ENCODE data around the gene RLN1. TPM values are rescaled to one million over a fixed set of nuclear protein-coding genes. Genes with fewer than 3 reads are reported as not detected.

RLN1 gene
- polyA plus RNA-seq, 1 donor from 2014 or later, result not detected

DNA sequence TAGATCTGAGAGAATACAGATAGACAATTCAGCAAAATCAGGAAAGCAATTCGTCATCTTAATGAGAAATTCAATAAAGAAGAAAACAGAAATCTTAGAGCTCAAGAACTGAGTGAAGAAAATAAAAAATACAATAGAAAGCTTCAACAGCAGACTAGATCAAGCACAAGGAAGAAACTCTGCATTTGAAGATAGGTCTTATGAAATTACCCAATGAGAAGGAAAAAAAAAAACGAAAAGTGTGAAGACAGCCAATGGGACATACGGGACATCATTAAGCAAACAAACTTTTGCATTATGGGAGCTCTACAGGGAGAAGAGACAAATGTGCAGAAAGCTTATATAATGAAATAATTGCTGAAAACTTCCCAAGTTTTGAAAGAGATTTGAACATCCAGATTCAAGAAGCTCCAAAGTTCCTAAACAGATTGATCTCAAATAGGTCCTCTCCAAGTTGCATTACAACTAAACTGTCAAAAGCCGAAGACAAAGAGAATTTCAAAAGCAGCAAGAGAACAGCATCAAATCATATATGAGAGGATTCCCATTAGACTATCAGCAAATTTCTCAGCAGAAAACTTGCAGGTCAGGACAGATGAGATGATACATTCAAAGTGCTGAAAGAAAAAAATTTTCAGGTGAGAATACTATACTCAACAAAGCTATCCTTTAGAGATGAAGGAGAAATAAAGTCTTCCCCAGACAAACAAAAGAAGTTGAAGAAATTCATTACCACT is 24.3 kb downstream of the RLN1 start:
- no peaks in the 10 kb centered on the region for H3K27me3 ChIP-seq (ENCODE audit: insufficient read depth, low read depth, low read length)
- no peak overlapping the region for H3K4me3 ChIP-seq (ENCODE audit: low read length)
- no peak overlapping the region for H2AFZ ChIP-seq (ENCODE audit: low read depth, low read length)
- TF ChIP-seq SMC3 (conservative IDR thresholded peaks at IDR 0.05; ENCODE audit: poor library complexity) (no peak), TAF1 (IDR thresholded peaks at IDR 0.05; ENCODE audit: low read depth) (no peak), EZH2 (IDR thresholded peaks at IDR 0.05; ENCODE audit: borderline replicate concordance, insufficient read depth, low read length, poor library complexity, severe bottlenecking) (no peak), RAD21 (conservative IDR thresholded peaks at IDR 0.05) (no peak), POLR2AphosphoS5 (IDR thresholded peaks at IDR 0.05) (no peak), MXI1 (conservative IDR thresholded peaks at IDR 0.05; ENCODE audit: poor library complexity, severe bottlenecking) (no peak), EP300 (conservative IDR thresholded peaks at IDR 0.05; ENCODE audit: poor library complexity, severe bottlenecking) (no peak)
- TF ChIP-seq, protein P1, sequence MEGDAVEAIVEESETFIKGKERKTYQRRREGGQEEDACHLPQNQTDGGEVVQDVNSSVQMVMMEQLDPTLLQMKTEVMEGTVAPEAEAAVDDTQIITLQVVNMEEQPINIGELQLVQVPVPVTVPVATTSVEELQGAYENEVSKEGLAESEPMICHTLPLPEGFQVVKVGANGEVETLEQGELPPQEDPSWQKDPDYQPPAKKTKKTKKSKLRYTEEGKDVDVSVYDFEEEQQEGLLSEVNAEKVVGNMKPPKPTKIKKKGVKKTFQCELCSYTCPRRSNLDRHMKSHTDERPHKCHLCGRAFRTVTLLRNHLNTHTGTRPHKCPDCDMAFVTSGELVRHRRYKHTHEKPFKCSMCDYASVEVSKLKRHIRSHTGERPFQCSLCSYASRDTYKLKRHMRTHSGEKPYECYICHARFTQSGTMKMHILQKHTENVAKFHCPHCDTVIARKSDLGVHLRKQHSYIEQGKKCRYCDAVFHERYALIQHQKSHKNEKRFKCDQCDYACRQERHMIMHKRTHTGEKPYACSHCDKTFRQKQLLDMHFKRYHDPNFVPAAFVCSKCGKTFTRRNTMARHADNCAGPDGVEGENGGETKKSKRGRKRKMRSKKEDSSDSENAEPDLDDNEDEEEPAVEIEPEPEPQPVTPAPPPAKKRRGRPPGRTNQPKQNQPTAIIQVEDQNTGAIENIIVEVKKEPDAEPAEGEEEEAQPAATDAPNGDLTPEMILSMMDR (IDR thresholded peaks at IDR 0.05; ENCODE audit: poor library complexity, severe bottlenecking), result no peak
- TF ChIP-seq, protein P2, sequence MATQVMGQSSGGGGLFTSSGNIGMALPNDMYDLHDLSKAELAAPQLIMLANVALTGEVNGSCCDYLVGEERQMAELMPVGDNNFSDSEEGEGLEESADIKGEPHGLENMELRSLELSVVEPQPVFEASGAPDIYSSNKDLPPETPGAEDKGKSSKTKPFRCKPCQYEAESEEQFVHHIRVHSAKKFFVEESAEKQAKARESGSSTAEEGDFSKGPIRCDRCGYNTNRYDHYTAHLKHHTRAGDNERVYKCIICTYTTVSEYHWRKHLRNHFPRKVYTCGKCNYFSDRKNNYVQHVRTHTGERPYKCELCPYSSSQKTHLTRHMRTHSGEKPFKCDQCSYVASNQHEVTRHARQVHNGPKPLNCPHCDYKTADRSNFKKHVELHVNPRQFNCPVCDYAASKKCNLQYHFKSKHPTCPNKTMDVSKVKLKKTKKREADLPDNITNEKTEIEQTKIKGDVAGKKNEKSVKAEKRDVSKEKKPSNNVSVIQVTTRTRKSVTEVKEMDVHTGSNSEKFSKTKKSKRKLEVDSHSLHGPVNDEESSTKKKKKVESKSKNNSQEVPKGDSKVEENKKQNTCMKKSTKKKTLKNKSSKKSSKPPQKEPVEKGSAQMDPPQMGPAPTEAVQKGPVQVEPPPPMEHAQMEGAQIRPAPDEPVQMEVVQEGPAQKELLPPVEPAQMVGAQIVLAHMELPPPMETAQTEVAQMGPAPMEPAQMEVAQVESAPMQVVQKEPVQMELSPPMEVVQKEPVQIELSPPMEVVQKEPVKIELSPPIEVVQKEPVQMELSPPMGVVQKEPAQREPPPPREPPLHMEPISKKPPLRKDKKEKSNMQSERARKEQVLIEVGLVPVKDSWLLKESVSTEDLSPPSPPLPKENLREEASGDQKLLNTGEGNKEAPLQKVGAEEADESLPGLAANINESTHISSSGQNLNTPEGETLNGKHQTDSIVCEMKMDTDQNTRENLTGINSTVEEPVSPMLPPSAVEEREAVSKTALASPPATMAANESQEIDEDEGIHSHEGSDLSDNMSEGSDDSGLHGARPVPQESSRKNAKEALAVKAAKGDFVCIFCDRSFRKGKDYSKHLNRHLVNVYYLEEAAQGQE (IDR thresholded peaks at IDR 0.05; ENCODE audit: borderline replicate concordance), result no peak
- no peaks in the 10 kb centered on the region for H3K79me2 ChIP-seq (replicated peaks; ENCODE audit: insufficient read depth, low read length)
- no peaks in the 10 kb centered on the region for H4K20me1 ChIP-seq (ENCODE audit: insufficient read depth)
- H3F3A ChIP-seq (ENCODE audit: insufficient read depth, low read length, poor library complexity, severe bottlenecking), result no peaks in the 10 kb centered on the region
- no peak overlapping the region for H3K4me2 ChIP-seq (ENCODE audit: low read length)
- no peaks in the 10 kb centered on the region for H3K36me3 ChIP-seq (ENCODE audit: insufficient read depth, low read length)
- no peak overlapping the region for H3K9ac ChIP-seq (ENCODE audit: low read length)
- no peak overlapping the region for H3K27ac ChIP-seq (ENCODE audit: low read length)
- H3K9me2 ChIP-seq (ENCODE audit: insufficient read depth, low read length), result no peaks in the 10 kb centered on the region
- H3K9me3 ChIP-seq (ENCODE audit: low read length), result peaks cover 3% of the 10 kb centered on the region

DNA sequence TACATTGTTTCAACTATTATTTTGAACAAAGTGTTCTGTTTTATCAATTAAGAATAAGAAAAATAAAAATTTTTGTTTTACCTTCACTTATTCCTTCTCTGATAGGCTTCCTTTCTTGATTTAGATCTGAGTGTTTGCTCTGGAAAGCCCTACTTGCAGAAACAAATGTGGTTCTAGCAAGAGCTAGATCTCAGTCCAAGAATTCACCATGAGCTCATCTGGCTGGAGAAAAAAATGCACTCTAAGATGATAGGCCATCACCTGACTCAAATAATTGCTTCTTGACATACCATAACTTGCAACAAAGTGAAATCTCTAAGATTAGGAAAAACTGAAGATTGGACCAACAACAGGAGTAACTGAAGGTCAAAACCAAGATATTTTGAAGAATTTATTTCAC is 28.8 kb downstream of the RLN1 start:
- H3K27ac ChIP-seq (ENCODE audit: low read length), result no peak overlapping the region
- no peaks in the 10 kb centered on the region for H3F3A ChIP-seq (ENCODE audit: insufficient read depth, low read length, poor library complexity, severe bottlenecking)
- H3K9me2 ChIP-seq (ENCODE audit: insufficient read depth, low read length), result no peaks in the 10 kb centered on the region
- no peak overlapping the region for H3K4me3 ChIP-seq (ENCODE audit: low read length)
- no peak overlapping the region for H3K9ac ChIP-seq (ENCODE audit: low read length)
- H3K36me3 ChIP-seq (ENCODE audit: insufficient read depth, low read length), result no peaks in the 10 kb centered on the region
- peaks cover 3% of the 10 kb centered on the region for H3K9me3 ChIP-seq (ENCODE audit: low read length)
- no peak overlapping the region for H2AFZ ChIP-seq (ENCODE audit: low read depth, low read length)
- H3K79me2 ChIP-seq (replicated peaks; ENCODE audit: insufficient read depth, low read length), result no peaks in the 10 kb centered on the region
- TF ChIP-seq RAD21 (conservative IDR thresholded peaks at IDR 0.05) (no peak), TAF1 (IDR thresholded peaks at IDR 0.05; ENCODE audit: low read depth) (no peak), MXI1 (conservative IDR thresholded peaks at IDR 0.05; ENCODE audit: poor library complexity, severe bottlenecking) (no peak), SMC3 (conservative IDR thresholded peaks at IDR 0.05; ENCODE audit: poor library complexity) (no peak), EZH2 (IDR thresholded peaks at IDR 0.05; ENCODE audit: borderline replicate concordance, insufficient read depth, low read length, poor library complexity, severe bottlenecking) (no peak), POLR2AphosphoS5 (IDR thresholded peaks at IDR 0.05) (no peak), EP300 (conservative IDR thresholded peaks at IDR 0.05; ENCODE audit: poor library complexity, severe bottlenecking) (no peak)
- TF ChIP-seq, protein P1 (IDR thresholded peaks at IDR 0.05; ENCODE audit: poor library complexity, severe bottlenecking), result no peak
- TF ChIP-seq, protein P2 (IDR thresholded peaks at IDR 0.05; ENCODE audit: borderline replicate concordance), result no peak
- no peaks in the 10 kb centered on the region for H4K20me1 ChIP-seq (ENCODE audit: insufficient read depth)
- H3K4me2 ChIP-seq (ENCODE audit: low read length), result no peak overlapping the region
- H3K27me3 ChIP-seq (ENCODE audit: insufficient read depth, low read depth, low read length), result no peaks in the 10 kb centered on the region

Data from neural cell (in vitro differentiated cells).